Thyroid gland (tissue), 4 donors: Measurements from ENCODE around the gene GJB3.

ENCODE experiments used
- CTCF ChIP-seq, 6 experiments: fragments of 200-600 bp in 3 of 6; fragments of 450-650 bp in 3 of 6; sonication (generic) in 3 of 6; IDR thresholded peaks; one replicate each; pipeline ENCODE4 v1.5.1; 2016 to 2019; ENCODE audit warnings: antibody characterized with exemption in 6 of 6, mild to moderate bottlenecking in 2 of 6, inconsistent platforms in 1 of 6, moderate library complexity in 1 of 6
- POLR2A ChIP-seq, 2 donors: fragments of 450-650 bp; IDR thresholded peaks; one replicate each; pipeline ENCODE4 v1.6.1; 2017; ENCODE audit warnings: antibody characterized with exemption in 2 of 2, mild to moderate bottlenecking in 2 of 2, moderate library complexity in 1 of 2

- TF ChIP-seq POLR2A (IDR thresholded peaks at IDR 0.05) (no peak), CTCF (IDR thresholded peaks at IDR 0.05) (no peak)
Measured at GRCh38 chr1:34768856-34769255, 12.2 kb upstream of the GJB3 start.
